Uterus (tissue), 2 donors: ENCODE data around the gene SMARCC1.

Experiments used
- POLR2A ChIP-seq, 2 donors: fragments of 450-650 bp; IDR thresholded peaks; one replicate each; pipeline ENCODE4 v1.6.1; 2016; ENCODE audit warnings: antibody characterized with exemption in 2 of 2, mild to moderate bottlenecking in 1 of 2, moderate library complexity in 1 of 2
- TF ChIP-seq, protein P1 (sequence below), 4 experiments: fragments of 200-600 bp in 2 of 4; fragments of 450-650 bp in 2 of 4; sonication (generic) in 2 of 4; IDR thresholded peaks; one replicate each; pipeline ENCODE4 v1.5.1; 2016 to 2019; ENCODE audit warnings: antibody characterized with exemption in 4 of 4, mild to moderate bottlenecking in 2 of 4, moderate library complexity in 1 of 4

GRCh38 chr3:47628426-47628825 lies 153.3 kb downstream of the SMARCC1 start:
- TF ChIP-seq, protein P1, sequence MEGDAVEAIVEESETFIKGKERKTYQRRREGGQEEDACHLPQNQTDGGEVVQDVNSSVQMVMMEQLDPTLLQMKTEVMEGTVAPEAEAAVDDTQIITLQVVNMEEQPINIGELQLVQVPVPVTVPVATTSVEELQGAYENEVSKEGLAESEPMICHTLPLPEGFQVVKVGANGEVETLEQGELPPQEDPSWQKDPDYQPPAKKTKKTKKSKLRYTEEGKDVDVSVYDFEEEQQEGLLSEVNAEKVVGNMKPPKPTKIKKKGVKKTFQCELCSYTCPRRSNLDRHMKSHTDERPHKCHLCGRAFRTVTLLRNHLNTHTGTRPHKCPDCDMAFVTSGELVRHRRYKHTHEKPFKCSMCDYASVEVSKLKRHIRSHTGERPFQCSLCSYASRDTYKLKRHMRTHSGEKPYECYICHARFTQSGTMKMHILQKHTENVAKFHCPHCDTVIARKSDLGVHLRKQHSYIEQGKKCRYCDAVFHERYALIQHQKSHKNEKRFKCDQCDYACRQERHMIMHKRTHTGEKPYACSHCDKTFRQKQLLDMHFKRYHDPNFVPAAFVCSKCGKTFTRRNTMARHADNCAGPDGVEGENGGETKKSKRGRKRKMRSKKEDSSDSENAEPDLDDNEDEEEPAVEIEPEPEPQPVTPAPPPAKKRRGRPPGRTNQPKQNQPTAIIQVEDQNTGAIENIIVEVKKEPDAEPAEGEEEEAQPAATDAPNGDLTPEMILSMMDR (IDR thresholded peaks at IDR 0.05): no peak
- no peak for TF ChIP-seq POLR2A (IDR thresholded peaks at IDR 0.05)
